GM18508 (cell line): ENCODE measurements around the gene PADI1.

Experiments used
- ATAC-seq: cut with Tn5 transposase; IDR thresholded peaks from one replicate; pipeline ENCODE4 v1.9.1; 2021; ENCODE audit warnings: moderate number of reproducible peaks; ENCODE audit not compliant: insufficient read depth, unreplicated experiment

The PADI1 gene

DNA sequence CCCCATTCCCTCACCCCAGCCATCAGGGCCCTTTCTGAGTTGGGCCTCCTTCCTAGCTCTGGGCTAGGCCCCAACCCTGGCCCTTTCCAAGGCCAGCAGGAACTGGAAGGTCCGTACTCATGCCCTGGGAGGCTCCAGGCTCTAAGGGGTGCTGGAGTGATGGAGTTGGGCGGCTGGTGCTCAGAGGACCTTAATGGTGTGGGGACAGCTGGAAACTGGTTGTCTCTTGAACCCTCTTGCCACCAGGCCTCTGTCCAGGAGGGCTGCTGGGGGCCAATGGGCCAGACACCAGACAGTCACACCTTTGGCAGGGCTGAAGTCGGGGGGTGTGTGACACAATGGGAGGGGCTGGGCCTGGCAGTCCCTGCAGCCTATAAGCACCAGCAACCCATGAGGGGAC is 9.2 kb upstream of the PADI1 start:
- no peak for ATAC-seq

GRCh38 chr1:17196496-17197185 is 8.3 kb upstream of the PADI1 start:
- ATAC-seq, result no peak

- no peak for ATAC-seq
Measured at GRCh38 chr1:17197696-17198095, 7.2 kb upstream of the PADI1 start.

DNA sequence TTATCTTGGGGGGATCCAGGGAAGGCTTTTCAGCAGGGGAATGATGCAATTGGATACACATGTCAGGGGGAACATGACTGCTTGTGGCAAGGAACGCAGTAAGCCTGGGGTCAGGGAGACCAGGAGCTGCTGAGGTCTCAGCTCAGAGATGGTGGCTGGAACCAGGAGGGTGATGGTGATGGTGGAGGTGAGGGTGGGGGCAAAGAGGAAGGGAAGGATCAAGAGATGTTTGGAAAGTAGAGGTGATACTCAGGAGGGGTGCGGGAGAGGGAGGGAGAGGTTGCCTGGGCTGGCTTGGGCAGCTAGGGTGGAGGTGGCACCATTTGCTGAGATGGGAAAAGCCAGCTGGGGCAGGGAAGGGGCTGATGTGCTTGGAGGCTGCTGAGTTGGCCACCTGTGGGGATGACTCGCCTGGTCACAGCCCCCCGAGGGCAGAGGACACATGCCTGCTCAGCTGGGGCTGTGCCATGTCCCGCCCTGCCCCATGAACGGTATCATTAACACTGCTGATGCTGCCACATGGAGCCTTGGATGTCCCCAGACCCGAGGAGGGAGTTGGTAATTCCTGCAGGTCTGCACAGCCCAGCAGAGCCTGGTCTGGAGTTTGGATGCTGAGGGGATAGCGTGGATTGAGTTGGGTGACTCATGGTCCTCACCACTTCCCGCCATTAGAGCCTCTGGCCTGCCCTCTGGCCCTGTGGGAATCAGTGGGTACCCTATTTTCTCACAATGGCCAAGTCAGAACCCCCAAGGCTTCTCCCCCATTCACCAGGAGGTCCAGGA is 6.3 kb upstream of the PADI1 start:
- no peak for ATAC-seq

- no peak for ATAC-seq
Measured at GRCh38 chr1:17199267-17200044, 5.5 kb upstream of the PADI1 start.

DNA sequence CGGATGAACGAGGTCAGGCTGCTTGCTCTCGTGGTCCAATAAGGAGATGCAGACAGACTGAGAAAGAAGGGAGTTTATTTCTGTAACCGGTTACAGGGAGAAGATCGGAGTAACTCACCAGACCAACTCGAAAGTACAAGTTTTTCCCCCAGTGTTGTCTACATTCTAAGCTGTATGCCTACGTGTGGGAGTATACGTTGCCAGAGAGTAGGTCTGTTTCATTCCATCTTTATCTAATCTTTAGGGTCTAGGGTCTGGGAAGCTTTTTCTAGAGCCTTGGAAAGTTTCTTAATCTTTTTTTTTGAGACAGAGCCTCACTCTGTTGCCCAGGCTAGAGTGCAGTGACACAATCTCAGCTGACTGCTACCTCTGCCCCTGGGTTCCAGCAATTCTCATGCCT is 4.7 kb upstream of the PADI1 start:
- no peak for ATAC-seq

DNA sequence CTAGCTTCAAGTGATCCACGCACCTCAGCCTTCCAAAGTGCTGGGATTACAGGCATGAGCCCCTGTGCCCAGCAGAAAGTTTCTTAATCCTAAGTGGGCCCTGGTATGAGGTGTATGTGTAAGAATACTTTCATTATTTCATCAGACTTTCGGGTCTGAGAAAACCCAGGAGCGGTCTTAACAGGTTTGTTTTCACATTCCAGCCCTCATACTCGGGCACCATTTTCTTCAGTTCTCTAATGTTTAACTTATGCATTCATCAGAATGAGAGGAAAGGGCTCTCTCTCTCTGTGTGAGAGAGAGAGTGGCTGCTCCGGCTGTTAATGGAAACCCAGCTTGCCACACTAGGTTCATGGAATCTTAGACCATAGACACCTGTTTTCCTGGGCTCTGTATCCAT is 4.2 kb upstream of the PADI1 start:
- ATAC-seq, result no peak

- ATAC-seq, result no peak
Measured at GRCh38 chr1:17201201-17202021, 3.5 kb upstream of the PADI1 start.

- no peak for ATAC-seq
Measured at GRCh38 chr1:17205652-17206051, 724 bp downstream of the PADI1 start.

DNA sequence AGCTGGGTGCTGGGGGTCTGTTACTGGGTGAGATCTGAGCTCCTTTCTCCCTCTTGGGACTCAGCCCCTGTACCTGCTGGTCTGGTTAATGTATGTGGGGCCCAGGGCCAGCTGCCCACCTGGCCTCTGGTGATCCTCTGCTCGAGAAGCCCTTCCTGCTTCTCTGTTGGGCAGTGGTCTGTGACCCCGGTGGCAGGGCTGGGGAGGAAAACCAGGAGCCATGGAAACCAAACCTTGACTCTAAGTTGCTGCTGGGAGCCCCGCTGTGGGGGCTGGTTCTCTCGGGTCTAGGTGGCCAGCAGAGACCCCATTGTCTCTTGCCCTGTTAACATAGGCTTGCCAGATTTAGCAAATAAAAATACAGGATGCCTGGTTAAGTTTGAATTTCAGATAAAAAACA is 1.3 kb downstream of the PADI1 start:
- no peak for ATAC-seq

DNA sequence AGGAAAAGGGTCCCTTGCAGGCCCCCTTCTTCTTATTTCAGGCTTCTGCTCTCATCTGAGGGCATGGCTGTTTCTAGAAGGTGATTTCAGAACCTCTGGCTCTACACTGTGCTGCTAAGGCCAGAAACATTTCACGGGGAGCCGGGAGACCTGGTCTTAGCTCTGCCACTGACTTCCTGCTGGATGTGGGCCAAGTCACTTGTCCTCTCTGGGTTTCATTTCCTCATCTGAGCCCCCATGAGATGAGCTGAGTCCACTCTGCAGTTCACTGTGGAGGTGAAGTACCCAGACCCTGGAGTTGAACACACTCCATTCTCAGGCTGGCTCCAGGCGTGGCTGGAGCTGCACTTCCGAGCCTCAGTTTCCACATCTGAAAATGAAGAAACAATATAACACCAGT is 2.1 kb downstream of the PADI1 start:
- no peak for ATAC-seq

GRCh38 chr1:17207540-17207939 is 2.6 kb downstream of the PADI1 start:
- no peak for ATAC-seq

- no peak for ATAC-seq
Measured at GRCh38 chr1:17207966-17208418, 3.1 kb downstream of the PADI1 start.

DNA sequence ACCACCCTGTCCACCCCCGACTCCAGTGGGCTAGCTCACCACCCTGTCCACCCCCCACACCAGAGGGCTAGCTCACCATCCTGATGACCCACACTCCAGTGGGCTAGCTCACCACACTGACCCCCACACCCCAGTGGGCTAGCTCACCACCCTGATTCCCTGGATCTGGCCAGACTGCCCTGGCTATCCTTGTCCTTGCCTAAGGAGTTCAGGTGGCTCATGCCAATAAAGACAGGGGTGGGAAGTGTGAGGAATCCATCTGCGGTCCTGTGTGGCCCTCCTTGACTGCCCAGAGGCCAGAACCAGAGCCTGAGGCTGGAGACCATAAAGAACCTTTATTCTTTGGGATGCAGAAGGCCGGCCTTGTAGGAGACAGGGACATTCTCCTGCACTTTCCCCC is 3.6 kb downstream of the PADI1 start:
- ATAC-seq, result no peak

DNA sequence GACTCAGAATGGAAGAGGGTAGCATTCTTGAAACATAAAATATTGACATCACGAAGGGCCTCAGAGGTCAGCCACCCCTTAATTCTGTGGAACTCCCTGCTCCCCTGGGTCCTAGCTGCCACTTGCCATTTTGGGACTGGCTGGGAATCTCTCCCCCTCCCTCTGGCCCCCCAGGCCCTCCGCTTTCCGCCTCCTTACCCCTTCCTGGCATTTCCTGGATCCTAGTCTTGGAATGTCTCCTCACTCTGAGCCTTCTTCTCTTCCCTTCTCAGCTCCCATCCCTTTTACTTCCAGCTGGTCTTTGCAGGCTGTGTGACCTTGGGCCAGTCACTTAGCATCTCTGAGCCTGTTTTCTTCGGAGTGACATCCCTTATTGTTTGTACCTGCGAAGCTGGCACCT is 4.5 kb downstream of the PADI1 start:
- ATAC-seq, result no peak

- no peak for ATAC-seq
Measured at GRCh38 chr1:17210176-17210575, 5.2 kb downstream of the PADI1 start.

- ATAC-seq, result no peak
Measured at GRCh38 chr1:17211377-17211776, 6.4 kb downstream of the PADI1 start.

GRCh38 chr1:17212009-17212408 is 7.1 kb downstream of the PADI1 start:
- no peak for ATAC-seq

DNA sequence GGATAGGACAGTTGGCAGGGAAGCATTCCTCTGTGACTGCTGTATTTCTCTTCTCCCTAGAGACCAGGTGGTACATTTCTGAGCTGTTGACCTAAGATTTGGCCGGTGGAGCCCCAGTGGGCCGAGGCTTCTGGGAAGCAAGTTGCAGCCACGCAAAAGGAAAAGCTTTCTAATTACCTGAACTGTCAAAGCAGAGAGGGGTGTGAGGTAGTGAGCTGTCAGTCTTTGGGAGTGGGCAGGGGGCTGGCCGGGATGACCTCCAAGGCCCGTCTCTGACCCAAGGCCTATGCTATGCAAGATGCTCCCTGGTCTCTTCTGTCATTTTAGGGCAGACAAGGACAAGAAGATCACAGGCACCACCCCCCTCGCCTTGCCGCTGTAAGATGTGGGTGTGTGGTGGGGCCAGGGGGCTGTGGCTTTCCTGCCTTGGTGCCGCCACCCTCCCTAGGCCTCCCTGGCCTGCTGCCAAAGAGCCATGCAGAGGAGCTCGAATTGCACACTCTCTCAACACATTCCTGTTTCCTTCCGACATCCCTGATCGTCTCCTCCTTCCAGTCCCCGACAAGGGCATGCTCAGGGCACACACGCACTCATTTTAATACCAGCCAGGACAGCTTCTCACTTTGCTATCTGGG is 7.7 kb downstream of the PADI1 start:
- no peak for ATAC-seq
